Left hindlimb (tissue), 1 donor: Measurements from ENCODE around the gene DGKG.
A peak's percentile ranks its signal among the peaks of the same experiment; 100 is the strongest.

Experiments used
- DNase-seq: peaks from one replicate; pipeline ENCODE4 v3.0.0-alpha.2; 2018

DGKG gene

DNA sequence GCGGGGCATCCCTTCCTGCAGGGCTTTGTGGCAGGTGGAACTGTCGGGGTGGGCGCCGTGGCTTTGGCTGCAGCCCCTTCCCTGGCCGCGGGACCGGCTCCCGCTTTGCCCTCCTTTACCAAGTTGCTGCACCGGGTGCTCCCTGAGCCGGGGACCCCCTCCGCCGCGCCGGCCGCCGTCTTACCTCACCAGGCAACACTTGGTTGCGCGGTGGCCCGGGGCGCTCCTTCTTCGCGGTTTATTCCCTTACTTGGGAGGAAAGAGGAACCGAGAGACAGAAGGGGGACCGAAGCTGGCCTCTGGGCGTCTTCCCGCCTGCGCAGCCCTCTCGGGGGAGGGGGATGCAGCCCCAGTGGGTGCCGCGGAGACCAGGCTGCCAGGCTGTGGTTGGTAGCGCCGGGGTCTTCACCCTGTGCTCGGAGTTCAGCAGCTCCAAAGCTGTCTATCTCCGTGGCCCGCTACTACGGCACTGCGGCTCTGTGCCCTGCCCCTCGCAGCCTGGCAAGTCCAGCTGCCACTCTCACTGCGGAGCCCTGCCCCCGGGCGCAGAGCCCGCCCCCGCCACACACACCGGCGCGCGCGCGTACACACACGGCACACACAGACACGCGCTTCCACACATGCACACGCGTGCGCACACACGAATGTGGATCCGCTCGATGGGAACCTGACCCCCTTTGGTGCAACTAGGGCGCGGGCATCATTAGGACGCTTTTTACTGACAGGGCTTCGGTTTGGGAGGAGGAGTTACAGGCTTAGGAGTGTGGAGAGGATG, at the start of gene DGKG:
Gene DGKG (minus strand): TSS at position 473 of the 775 bp plus-strand sequence. CDS start 41,775 bp downstream, outside the sequence.
- DNase-seq: peak; percentile 33

DNA sequence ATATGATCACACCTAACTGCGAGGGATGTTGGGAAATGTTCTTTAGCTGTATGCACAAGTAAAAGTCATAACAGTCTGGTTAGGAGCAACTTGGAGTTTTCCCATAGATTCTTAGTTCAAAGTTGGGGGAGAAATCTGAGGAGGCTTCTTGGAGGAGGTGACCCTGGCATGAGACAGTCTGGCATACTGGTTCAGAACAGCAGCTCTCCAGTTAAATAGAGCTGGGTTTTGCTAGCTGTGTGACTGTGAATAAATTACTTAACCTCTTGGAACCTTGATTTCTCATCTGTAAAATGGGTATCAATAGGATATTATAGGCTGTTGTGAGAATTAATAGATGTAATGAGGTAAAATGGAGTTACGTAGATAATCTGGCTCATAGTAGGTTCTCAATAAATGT, 49.1 kb upstream of the DGKG start:
- no peak for DNase-seq

DNA sequence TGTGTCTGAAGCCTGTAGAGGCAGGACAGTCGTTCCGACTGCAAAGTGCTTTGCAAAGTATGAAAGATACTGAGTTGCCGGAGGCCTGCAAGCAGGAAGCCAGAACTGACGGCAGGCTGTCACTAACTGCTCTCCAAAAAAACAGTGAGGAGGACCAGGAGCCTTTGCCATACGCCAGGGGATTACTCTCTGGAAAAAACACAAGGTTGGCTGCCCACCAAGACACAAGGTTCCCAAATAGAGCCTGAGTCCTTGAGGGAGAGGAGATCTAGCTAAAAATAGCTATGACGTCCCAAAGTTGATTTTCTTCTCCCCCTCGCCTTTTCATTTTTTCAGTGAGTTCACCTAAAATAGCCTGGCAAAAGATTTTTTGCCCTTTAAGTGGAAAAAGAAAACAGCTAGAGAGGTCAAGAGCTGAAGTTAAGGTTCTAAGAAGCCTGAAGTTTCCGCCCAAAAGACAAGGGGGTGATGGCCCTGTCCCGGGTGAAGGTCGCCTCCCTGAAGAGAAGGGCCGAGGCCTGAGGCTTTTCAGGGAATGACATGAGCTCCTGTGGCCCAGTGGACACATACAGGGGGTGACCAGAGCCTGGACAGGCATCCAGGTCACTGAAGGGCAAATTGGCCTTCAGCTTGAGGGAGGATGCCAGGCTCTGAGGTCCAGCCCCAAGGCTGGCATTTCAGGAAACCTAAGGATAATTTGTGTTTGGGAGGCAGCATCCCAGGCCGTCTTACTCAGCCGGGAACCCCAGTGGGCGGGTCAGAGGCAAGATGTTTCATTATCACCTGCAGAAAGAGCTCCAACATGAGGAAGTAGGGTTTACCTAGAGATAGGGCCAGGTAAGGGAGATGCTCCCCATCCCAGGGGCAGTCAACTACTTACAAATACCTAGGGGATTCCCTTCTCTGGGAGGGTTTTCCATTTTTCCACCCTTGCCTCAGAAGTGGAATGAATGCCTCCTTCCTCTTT, 44.9 kb upstream of the DGKG start:
- DNase-seq: no peak

DNA sequence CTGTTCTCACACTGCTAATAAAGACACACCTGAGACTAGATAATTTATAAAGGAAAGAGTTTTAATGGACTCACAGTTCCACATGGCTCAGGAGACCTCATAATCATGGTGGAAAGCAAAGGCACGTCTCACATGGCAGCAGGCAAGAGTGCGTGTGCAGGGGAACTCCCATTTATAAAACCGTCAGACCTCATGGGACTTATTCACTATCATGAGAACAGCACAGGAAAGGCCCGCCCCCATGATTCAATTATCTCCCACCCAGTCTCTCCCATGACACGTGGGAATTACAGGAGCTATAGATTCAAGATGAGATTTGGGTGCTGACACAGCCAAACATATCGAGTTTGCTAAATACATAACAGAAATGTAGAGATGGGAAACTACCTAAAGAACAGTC, 39.5 kb upstream of the DGKG start:
- no peak for DNase-seq

DNA sequence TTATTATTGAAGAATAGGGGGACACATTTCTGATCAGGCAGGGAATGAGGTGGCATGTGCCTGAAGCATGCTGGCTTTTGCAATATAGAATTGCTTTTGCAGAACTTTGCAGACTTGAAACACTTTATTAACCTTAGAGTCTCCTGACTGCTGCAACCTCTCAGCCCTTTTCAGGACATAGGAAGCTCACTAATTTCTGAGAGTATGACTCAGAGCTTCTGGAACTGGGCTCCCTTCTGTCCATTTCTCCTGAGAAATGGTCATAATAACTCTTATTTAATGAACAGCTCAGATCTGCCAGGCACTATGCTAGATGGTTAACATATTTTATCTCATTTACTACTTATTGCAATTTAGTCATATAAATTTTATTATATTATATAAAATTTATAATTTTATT, 38.6 kb upstream of the DGKG start:
- DNase-seq: no peak

DNA sequence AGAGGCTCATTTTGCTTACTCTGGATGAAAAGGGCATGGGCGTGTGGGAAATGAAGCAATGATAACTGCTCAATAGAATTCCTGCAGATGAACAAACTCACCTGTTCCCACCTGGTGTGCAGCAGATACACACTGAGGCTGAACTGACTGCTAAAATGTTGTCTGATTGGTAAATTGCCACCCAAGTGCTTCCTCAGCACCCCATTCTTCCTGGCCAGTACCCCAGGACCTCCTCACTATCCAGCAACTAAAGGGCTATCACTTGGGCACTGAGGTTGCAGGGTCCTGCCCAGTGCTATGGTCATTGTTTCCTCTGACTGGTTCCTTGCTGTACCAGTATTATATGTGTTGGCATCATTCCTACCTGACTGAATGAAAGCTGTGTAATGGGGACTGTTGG, 38.0 kb upstream of the DGKG start:
- DNase-seq: no peak

DNA sequence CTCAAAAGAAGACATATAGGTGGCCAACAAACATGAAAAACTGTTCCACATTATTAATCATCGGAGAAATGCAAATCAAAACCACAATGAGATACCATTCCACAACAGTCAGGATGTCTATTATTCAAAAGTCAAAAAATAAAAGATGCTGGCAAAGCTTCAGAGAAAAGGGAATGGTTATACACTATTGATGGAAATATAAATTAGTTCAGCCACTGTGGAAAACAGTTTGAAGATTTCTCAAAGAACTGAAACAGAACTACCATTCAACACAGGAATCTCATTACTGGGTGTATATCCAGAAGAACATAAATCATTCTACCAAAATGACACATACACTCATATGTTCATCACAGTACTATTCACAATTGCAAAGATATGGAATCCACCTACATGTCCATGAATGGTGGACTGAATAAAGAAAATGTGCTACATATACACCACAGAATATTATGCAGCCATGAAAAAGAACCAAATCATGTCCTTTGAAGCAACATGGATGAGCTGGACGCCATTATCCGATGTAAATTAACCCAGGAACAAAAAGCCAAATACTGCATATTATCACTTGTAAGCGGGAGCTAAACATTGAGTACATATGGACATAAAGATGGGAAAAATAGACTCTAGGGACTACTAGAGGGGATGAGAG, 32.7 kb upstream of the DGKG start:
- no peak for DNase-seq

DNA sequence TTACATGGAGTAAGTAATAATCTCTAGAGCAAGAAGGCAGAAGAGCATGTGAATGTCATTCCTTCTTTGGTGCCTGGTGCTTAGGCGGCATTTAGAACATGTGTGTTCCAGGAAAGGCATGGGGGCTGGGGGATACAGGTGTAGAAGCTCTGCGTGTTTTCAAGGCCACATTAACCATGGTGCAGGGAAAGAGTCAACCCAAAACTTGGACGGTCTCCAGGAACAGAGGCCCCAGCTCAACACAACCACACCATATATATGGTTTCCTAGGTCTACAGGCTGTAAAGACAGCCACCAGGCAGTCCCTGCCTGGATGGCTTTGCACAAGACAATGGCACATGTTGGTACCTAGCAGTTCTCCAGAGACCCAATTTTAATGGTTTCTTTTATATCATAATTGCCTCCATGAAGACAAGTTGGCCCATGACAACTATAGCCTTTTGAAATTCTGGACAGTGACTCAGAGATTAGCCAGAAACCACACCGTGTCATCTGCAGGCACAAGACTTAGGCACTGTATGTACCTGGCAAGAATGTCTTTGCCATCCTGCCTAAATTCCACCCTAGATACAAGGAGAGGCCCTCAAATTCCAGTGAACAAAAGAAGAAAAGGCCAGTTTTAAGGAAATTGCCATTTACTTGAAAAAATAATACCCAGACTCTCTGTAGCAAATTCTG, 25.0 kb upstream of the DGKG start:
- DNase-seq: no peak

DNA sequence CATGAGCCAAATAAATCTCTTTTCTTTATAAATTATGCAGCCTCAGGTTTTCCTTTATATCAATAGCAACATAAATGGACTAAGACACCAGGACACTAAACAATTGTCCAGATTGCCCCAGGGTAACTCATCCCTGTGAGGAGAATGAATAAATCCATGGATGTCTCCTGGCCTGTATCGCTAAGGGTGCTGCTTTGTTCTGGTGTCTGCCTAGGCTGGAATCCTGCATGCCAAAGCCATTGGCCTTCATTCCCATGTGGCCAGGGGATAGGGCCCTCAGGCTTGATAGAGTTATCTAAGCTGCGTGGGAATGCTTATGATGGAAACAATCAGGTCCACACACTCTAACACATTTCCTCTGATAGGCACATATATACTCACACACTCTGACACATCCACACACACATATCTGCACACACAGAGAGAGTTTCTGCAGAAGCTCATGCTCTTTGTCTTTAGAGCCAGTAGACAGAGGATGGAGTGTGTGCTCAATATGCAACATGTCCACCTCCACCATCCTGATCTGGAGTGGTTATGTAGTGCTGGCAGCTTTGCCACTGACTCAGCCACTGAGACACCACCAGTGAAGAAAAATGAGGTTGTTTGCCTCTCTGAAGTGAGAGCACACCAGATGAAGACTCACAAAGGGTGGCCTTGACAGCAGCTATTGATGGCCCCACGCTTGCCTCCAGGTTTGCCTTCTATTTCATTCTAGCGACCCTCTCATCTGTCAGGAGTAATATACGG, 24.0 kb upstream of the DGKG start:
- no peak for DNase-seq

DNA sequence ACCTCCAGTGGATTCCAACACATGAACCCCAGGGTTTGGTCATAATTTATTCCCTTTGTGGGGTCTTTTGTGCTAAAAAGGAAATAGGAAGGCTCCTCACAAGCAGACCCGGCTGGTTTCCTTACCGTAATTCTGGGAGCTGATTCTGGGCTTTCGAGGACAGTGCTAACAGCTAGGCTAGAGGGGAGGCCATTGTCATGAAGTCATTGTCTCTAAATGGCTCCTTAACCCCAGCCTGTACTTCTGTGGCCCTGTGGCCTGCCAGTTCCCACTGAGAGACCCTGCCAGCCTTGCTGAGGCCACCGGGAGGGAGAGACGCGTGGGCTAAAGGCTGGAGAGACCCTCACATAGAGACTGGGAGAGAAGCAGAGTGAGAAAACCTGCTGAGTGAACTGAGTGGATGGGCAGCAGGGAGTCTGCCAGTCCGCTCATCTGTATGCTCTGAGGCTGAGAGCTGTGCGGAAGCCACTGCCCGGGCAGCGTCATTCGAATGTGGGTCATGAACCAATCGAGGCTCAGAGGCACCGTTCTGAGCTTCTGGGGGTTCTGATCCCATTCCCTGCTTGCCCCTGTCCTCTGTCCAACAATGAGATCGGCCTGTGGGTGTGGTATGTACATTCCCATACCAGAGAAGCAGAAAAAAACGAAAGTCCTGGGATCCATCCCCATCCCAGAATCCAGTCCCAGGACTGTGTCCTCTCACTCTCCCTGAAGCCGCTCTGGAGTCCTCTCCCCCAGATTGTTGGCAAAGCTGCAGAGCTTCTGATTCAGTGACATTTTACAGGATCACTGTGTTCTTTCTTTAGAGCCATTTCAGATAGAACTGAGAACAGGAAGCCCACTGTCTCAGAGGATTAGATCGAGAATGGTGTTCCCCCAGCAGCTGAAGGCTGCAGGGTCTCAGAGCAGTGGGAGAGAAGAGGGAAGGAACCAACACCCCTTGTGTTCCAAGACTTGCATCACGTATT, 21.3 kb upstream of the DGKG start:
- no peak for DNase-seq

DNA sequence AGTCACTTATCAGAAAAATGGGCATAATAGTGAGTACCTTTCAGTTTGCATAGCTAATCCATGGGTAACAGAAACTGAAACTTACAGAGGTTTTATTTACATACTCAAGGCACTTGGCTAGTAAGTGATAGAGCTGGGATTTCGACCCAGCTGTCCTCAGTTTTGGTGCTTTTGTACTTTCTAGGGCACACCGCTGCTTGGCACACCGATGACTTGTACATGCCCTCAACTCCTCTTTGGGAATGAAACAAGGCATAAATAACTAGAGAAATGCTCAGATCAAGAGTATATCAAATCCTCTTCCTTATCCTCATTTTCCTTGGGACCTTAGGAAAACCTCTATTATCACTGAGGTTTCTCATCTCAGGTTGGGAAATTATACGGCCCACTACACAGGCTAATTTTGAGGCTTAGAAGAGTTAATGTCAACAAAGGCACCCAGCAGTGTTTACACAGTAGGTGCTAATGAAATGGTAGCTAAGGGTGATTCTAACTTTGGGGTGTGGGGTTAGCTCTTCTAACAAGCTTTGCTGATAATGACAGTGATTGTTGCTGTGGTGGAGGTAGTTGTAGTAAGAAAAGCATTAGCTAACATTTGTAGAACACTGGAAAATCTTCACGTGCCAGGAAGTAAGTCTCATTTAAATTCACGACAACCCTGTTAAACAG, 20.3 kb upstream of the DGKG start:
- no peak for DNase-seq

DNA sequence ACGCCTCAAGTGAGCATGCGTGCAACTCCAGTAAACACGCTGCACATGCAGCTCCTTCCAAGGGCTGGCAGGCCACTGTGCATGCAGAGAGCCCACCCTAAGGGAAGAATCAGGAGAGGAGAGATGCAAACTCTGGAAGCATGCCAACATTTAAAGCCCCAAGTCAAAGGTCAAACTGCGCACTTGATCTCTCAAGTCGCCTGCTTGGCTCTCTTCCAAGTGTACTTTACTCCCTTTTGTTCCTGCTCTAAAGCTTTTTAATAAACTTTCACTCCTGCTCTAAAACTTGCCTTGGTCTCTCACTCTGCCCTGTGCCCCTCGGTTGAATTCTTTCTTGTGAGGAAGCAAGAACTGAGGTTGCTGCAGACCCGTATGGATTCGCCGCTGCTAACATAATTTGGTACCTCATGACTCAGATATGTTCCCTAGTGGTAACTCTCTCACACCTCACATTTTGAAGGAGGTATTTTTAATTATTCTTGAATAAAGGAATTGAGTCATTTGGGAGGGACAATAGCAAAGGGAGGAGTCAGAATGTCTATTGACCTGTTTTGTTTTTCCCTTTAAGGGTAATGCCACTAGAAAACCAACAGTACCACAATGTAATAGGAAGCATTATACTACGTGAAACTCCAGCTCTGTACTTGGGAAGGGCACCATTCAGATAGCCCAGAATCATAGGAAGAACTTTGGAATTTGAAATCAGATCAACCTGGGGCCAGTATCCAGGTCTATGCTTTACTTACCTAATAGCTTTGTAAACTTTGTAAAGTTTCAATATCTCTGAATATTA, 19.6 kb upstream of the DGKG start:
- DNase-seq: no peak

DNA sequence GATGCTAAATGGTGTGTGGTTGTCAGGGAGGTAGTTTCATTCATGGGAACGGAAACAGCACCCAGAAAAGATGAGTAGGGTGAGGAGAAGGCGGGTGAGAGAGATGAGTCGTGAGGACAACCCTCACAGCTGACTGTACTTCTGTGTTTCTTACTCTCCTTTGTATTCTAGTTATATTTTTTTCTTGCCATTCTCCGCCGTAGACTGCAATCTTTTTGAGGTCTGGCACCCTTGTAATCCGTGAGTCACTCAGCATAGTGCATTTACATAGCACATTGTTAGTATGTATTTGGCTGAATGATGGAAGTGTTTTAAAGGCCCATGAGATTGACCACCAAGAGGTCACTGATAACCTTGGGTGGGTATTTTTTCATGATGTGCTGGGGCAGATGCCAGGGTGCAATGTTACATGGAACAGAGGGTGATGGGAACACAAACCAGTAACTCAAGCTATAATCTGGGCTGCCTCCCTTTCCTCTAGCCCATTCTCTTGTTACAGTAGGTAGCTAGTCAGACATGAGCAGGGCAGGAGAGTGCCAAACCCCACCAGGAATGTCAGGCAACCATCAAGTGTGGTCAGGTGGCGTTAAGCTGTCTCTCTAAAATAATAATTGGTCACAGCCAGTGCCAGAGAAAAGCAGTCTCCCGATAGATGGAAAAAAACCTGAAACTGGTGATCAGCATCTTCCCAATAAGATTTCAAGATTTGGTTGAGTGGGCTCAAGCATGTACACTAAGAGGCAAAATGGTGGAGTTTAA, 18.8 kb upstream of the DGKG start:
- DNase-seq: no peak

DNA sequence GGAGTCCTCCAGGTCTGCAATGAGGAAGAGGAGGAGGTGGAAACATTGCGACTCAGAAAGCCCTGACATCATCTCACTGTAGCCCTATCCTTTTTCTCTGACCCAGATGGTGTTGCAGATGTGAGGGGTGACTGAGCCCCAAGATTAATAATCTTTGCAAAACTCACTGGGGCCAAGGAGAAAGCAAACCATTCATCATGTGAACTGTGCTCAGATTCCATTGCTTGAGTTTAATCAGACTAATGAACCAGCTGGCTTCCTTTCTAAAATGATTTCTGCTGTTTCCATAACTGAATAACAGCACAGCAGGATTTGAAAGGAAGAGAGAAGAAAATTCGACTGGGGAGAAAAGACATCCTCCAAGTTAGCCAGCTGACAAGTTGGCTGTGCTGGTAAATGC, 13.4 kb upstream of the DGKG start:
- DNase-seq: no peak

DNA sequence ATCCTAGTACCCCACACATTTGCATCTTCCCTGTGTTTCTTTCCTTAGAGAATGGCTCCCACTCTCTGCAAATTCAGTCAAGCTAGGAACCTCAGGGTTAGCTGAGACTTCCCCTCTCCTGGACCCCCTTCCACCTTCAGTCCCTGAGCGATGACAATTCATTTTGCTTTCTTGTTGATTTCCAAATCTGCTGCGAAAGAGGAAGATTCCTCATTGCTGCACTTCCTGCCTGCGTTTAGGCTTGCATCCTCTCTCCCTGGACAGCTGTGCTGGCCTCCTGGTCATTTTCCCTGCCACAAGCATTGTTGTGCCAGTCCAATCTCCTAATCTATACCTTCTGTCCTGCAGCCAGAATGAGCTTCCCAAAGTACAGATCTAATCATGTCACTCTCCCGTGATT, 12.3 kb upstream of the DGKG start:
- no peak for DNase-seq

DNA sequence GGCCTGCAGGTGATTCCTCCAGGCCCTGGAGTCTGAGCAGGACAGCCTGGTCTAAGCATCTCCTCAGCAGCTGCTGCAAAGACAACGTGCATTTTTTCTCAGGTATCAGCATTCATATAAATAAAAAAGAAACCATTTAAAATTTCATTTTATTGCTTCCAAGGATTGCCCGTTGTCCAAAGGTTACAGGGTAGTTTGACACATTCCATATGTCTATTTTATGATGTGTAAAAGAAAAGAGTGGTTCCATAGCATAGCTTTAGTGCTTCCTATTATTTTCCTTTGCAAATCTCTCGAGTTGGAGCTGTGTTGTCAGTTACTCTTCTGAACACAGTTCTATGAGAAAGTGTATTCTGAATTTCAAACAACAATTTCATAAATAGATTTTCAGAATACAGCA, 7.2 kb upstream of the DGKG start:
- no peak for DNase-seq

DNA sequence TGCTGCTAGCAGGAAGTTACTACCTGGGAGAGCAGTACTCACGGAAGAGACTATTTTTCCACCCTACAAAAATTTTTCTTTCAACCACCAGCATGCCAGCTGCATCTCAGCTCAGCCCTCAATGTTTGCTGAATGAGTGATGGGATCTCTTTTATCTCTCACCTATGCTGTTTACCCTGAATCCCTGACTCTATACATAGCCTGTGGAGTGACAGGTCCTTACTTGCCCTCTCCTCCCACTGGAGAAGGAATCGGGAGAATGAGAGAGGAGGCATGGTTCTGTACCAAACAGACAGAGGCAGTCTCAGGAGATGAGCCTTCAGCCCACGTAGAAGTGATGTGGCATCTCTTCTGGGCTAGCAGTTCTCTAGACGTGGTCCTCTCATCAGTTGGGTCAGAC, 6.7 kb upstream of the DGKG start:
- no peak for DNase-seq

DNA sequence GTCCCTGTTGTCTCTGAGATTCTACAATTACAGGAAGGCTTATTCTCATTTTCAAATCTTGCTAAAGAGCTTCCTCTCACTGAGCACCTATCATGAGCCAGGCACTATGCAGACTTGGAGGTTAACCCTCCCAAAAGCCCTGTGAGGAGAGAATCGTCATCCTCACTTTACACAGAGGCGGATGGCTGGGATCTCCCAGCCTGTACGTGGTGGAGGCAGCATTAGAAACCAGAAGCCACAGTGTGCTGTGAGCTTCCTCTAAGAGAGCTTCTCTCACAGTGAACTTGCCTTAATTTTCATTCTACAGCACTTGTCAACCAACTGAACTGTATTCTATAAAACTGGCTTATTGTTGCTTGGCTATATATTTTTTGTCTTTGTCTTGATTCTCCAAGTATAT, 6.1 kb upstream of the DGKG start:
- no peak for DNase-seq

DNA sequence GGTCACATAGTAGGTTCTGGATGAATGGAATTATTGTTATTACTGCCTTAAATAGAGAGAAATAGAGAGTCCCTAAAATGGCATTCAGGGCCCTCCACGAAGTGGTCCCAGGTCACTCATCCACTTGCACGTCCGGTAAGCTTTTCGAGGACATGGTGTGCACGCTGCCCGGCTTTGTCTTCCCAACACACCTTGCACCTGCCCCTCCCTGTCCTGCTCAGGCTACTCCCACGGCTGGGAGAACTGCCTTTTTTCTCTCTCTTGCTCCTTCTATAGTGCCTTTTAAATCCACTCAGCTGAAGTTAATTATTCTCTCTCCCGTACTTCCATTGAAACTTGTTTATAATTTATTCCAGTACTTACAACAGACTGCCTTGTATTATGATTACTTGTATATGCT, 5.6 kb upstream of the DGKG start:
- DNase-seq: no peak
